Effector CD4-positive, alpha-beta T cell (primary cell): ENCODE results near the gene SLAMF8. TPM values are rescaled to one million over a fixed set of nuclear protein-coding genes. Genes with fewer than 3 reads are reported as not detected.

Experiments used
- DNase-seq: peaks from one replicate; pipeline ENCODE4 v3.0.0-alpha.2; 2020
- total RNA-seq: gene quantifications from one replicate; lab custom pipeline; 2026; lab: John Stamatoyannopoulos, UW

SLAMF8 gene
- not detected for total RNA-seq

DNA sequence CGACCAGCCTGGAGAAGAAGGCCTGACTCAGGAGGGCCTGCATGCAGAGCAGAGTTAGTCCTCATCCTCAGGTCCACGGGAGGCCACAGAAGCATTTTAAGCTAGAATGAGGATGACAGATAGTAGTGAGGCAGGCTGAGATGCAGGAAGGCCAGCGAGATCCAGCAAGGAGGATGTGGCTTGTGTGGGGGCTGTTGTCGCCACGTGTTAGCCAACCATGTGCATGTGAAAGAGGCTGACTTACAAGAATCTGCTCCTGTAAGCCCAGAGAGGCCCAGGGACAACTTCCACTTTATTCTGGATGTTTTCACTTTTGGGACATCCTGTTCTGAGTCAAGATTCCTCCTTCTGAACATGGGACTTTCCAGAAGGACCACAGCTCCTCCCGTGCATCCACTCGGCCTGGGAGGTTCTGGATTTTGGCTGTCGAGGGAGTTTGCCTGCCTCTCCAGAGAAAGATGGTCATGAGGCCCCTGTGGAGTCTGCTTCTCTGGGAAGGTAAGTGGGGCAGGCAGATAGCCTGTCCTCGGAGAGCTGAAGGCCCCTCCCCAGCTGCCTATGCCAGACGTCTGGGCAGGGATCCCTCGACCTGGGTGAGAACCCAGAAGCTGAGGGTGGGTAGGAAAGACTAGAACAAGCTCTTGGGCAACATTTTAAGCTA is at the start of gene SLAMF8:
TSS of gene SLAMF8 (plus strand) at position 433 of the 661 bp plus-strand sequence. CDS start at position 459, 26 bp downstream.
- peak; percentile 12 for DNase-seq

- no peak for DNase-seq
These were observed 48.4 kb upstream of the SLAMF8 start for GRCh38 chr1:159778266-159778665.

GRCh38 chr1:159779403-159779851 is 47.2 kb upstream of the SLAMF8 start:
- DNase-seq: no peak

GRCh38 chr1:159780583-159781582 is 45.8 kb upstream of the SLAMF8 start, which contains the start of gene DUSP23:
Gene DUSP23, plus strand, starts transcription at chr1:159780962. Its CDS starts 139 bp downstream, at chr1:159781101.
- peak; percentile 95 for DNase-seq

DNA sequence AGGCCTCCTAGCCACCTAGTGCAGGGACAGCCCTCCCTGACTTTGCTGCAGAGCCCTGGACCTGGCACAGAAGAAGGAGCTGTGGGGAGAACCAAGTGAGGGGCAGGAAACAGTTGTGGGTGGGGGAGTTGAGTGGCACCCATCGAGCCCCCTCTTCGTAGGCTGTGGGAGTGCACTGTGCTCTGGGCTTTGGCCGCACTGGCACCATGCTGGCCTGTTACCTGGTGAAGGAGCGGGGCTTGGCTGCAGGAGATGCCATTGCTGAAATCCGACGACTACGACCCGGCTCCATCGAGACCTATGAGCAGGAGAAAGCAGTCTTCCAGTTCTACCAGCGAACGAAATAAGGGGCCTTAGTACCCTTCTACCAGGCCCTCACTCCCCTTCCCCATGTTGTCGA is 44.7 kb upstream of the SLAMF8 start:
- DNase-seq: no peak

- DNase-seq: no peak
These were observed 42.9 kb upstream of the SLAMF8 start for GRCh38 chr1:159783724-159784123.

DNA sequence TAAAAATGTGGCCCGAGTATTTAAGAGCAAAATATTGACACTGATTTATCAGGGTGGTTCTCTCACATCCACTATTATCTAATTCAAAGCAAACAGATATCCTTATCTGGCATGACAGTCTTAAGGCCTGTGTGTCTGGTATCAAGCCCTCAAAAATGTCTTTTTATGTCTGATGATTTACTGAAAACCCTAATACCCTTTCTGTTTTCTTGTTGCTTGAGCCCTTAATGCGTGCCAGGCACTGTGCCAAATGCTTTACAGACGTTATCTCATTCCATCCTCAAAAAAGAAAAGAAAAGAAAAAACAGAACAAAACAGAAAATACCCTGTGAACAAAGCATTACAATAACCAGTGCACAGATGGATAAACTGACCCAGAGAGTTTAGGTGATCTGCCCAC is 40.2 kb upstream of the SLAMF8 start:
- no peak for DNase-seq

DNA sequence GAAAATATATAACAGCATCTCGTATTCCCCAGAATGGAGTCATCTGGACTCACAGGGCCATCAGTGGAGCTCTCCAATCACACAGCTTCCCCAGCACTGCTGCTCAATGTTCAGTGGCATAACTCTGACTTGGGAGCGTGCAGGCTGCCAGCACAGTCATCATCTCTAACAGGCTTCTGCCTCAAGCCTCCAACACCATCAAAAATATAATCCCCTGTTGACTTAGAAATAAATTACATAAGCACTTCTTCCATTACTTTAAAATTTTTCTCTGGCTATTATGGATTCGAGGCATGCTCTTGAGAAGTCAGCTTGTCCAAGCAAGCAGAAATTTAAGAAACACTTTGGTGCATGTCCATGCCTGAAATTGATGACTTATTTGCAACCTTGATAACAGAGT is 39.7 kb upstream of the SLAMF8 start:
- no peak for DNase-seq

- no peak for DNase-seq
These were observed 36.3 kb upstream of the SLAMF8 start for GRCh38 chr1:159790237-159790917.

DNA sequence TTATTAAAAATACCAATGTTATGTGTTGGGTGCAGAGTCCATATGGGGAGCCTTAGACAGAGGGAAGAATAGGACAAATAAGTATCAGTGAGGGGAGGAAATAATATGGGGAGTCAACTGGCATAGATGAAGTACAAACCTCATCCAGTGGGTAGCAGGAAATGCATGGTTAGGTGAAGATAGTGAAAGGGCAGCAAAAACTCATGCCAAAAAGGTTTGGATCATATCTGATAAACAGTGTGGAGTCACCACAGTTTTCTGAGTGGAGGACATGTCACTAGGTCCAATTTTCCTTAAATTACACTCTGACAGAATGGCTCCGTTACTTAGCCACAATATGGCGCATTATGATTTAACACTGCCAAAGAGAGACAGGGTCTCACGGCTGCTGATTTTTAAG is 35.6 kb upstream of the SLAMF8 start:
- no peak for DNase-seq

DNA sequence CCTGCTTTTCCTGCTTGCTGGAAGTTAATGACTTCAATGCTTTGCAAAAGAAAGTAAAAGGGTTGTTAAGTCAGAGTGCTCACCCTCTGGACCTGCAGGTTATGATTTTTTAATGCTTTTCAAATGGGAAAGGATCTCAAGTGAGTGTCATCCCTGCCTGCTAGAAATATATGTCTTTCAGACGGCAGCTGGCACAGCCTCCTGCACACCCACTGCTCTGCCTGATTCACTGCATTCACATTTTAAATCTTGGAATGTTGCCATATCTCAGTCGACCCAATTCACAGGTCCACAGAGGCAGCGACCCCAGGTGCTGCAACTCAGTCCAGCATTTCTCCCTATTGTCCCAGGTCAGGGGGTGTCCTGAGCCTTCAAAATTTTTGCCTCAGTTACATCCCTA is 35.2 kb upstream of the SLAMF8 start:
- DNase-seq: no peak

- no peak for DNase-seq
These were observed 31.1 kb upstream of the SLAMF8 start for GRCh38 chr1:159795534-159795933.

- DNase-seq: peak; percentile 23
These were observed 27.8 kb upstream of the SLAMF8 start for GRCh38 chr1:159798893-159799292.

GRCh38 chr1:159799446-159799985 is 27.2 kb upstream of the SLAMF8 start:
- DNase-seq: no peak

DNA sequence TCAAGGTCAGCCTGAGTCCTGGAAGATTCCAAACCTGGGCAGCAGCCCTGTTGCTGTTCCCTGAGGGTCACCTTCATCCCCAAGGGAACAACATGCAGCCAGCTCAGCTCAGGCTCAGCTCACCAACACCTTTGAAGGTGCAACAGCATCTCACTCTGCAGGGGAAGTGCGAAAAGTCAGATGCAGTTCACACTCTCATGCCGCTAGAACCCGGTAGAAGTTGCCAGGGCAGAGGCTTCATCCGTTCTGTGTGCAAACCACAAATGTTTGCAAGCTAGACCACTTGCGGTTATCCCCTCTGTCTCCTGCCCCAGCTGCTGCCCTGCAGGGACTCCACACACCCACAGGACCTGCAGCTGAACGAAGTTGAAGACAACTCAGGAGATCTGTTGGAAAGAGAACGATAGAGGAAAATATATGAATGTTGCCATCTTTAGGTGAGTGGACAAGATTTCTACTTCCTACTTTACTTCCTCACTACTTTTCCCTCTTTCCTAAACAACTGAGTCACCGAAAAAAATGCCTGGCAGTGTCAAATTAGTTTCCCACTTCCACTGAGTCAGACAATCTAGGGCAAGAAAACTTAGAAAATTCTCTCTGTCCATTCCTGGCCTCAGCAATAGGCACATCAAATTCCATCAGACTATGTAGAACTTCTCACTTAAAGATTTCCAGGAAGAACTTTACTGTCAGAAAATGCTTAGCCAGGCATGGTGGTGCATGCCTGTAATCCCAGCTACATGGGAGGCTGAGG is 26.3 kb upstream of the SLAMF8 start:
- no peak for DNase-seq

DNA sequence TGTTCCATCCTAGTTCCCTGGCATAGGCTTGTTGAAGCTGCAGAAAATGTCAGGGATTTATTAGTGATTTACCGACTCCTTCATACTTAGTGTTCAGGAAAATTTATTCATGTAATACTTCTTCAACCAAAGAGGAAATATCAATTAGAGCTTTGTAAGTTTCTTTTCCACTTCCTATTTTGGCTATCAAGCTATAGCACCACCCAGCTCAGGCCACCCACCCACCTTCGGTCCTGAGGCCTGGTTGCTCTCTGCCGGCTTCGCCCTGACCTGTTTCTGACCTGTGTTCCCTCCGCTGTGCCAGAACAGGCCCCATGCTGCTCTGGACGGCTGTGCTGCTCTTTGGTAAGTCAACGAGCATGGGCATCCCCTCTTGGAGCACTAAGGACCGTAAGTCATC is 24.6 kb upstream of the SLAMF8 start, which contains the start of gene FCRL6:
TSS of gene FCRL6 (plus strand) at position 250 of the 400 bp plus-strand sequence. CDS start at position 315, 65 bp downstream.
- no peak for DNase-seq

GRCh38 chr1:159803956-159804689 is 22.6 kb upstream of the SLAMF8 start:
- no peak for DNase-seq

DNA sequence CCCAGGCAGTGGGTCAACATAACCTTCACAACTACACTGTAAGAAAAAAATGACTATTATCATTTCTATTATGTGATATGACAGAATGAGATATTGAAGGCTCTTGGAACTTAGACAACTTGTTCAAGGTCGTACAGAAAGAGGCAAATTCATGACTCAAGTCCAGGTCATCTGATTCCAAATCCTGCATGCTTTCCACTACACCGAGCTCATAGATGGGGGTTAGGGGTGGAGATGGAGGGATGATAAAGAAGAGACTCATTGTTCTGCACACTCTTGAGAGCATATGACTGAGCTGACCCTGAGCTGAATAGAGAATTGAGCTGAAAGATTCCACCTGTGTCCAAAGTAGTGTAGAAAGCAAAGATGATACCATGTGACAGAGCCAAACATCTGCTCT is 21.7 kb upstream of the SLAMF8 start:
- DNase-seq: no peak

DNA sequence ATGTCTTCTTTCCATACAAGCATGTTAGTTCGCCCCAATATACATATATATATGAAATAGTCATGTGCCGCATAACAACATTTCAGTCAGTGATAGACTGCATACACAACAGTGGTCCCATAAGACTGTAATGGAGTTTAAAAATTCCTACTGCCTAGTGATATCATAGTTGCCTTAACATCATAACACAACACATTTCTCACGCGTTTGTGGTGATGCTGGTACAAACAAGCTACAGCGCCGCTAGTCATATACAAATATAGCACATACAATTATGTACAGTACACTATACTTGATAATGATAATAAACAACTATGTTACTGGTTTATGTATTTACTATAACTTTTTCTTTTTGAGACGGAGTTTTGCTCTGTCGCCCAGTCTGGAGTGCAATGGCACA is 10.7 kb upstream of the SLAMF8 start:
- DNase-seq: no peak

GRCh38 chr1:159817276-159818041 is 9.2 kb upstream of the SLAMF8 start:
- DNase-seq: no peak
